HepG2 (cell line): Measurements from ENCODE around the gene TIPIN. TPM values are rescaled to one million over a fixed set of nuclear protein-coding genes. Genes with fewer than 3 reads are reported as not detected.

Experiments used
- BHLHE40 ChIP-seq: IDR thresholded peaks from 2 replicates; pipeline ENCODE4 v1.6.1; 2011; ENCODE audit warnings: low read length, improper control_type of control experiment
- FOXK1 ChIP-seq: sonication (generic); formaldehyde crosslinking; IDR thresholded peaks from 2 replicates; pipeline ENCODE4 v1.4.0; 2020; ENCODE audit warnings: low read depth, missing genetic modification reagents, borderline replicate concordance
- HIC2 ChIP-seq: sonication (generic); formaldehyde crosslinking; IDR thresholded peaks from 2 replicates; pipeline ENCODE4 v1.9.0; 2022; ENCODE audit warnings: low read depth, missing genetic modification reagents
- NBN ChIP-seq: fragments of 450-650 bp; conservative IDR thresholded peaks from 2 replicates; pipeline ENCODE4 v1.6.1; 2017
- NFE2L2 ChIP-seq: fragments of 150-350 bp; IDR thresholded peaks from 2 replicates; pipeline ENCODE4 v1.6.1; 2014; ENCODE audit warnings: low read length
- RAD51 ChIP-seq: fragments of 450-650 bp; IDR thresholded peaks from 2 replicates; pipeline ENCODE4 v1.6.1; 2016; ENCODE audit warnings: borderline replicate concordance
- SMC3 ChIP-seq: IDR thresholded peaks from 2 replicates; pipeline ENCODE4 v1.6.1; 2011; ENCODE audit warnings: low read length, improper control_type of control experiment
- SNAPC4 ChIP-seq: sonication (generic); formaldehyde crosslinking; IDR thresholded peaks from 2 replicates; pipeline ENCODE4 v1.4.0; 2020; ENCODE audit warnings: mild to moderate bottlenecking, missing genetic modification reagents
- UBTF ChIP-seq: sonication (generic); formaldehyde crosslinking; IDR thresholded peaks from 2 replicates; pipeline ENCODE4 v1.4.0; 2020; ENCODE audit warnings: mild to moderate bottlenecking, missing genetic modification reagents
- ZNF513 ChIP-seq: sonication (generic); formaldehyde crosslinking; conservative IDR thresholded peaks from 2 replicates; pipeline ENCODE4 v1.5.0; 2020; ENCODE audit warnings: missing genetic modification reagents
- polyA plus RNA-seq, 8 experiments: library from polyadenylated mRNA; depleted of rRNA in 3 of 8; stranded (reverse) in 7 of 8; unstranded in 1 of 8; fragments of >200 nt; fragmentation: Illumina TruSeq in 4 of 8; extraction: Trizol in 4 of 8; gene quantifications; 2 replicates each; pipeline versions ENCODE4 v1.2.1 to v1.2.3, GENCODE V29; 2011 to 2016; ENCODE audit warnings: low read depth in 4 of 8, missing spikeins in 1 of 8, mixed read lengths in 1 of 8; ENCODE audit not compliant: insufficient read depth in 1 of 8
- total RNA-seq, 5 experiments: library from RNA; depleted of rRNA; stranded (reverse); fragments of >200 nt; fragmentation: Illumina TruSeq; extraction: Trizol; gene quantifications; 2 replicates each; pipeline ENCODE4 v1.2.3, GENCODE V29; 2016; ENCODE audit warnings: low read depth in 1 of 5
- TF ChIP-seq, protein P1 (sequence below): sonication (generic); formaldehyde crosslinking; IDR thresholded peaks from 2 replicates; pipeline ENCODE4 v1.4.0; 2020; ENCODE audit warnings: missing genetic modification reagents
- TF ChIP-seq, protein P2 (sequence below): sonication (generic); formaldehyde crosslinking; IDR thresholded peaks from 2 replicates; pipeline ENCODE4 v1.4.0; 2020; ENCODE audit warnings: missing genetic modification reagents

Gene TIPIN
- total and polyA plus RNA-seq, 2 of the 13 experiments (the other 11 are each of a cell fraction or from before 2014, with no cell fraction given), result 2.7 to 28.6 TPM

- peak; percentile 78 for TF ChIP-seq UBTF (CRISPR knock-in tag)
- peak; percentile 17; the same call in 1 of the 2 replicates for TF ChIP-seq BHLHE40
- TF ChIP-seq FOXK1 (CRISPR knock-in tag), result peak; percentile 94; the same call in 1 of the 2 replicates
- TF ChIP-seq, protein P1, sequence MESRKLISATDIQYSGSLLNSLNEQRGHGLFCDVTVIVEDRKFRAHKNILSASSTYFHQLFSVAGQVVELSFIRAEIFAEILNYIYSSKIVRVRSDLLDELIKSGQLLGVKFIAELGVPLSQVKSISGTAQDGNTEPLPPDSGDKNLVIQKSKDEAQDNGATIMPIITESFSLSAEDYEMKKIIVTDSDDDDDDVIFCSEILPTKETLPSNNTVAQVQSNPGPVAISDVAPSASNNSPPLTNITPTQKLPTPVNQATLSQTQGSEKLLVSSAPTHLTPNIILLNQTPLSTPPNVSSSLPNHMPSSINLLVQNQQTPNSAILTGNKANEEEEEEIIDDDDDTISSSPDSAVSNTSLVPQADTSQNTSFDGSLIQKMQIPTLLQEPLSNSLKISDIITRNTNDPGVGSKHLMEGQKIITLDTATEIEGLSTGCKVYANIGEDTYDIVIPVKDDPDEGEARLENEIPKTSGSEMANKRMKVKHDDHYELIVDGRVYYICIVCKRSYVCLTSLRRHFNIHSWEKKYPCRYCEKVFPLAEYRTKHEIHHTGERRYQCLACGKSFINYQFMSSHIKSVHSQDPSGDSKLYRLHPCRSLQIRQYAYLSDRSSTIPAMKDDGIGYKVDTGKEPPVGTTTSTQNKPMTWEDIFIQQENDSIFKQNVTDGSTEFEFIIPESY (CRISPR knock-in tag), result peak; percentile 68; the same call in 1 of the 2 replicates
- TF ChIP-seq NBN, result no peak
- TF ChIP-seq SMC3, result no peak
- TF ChIP-seq RAD51, result no peak
- no peak for TF ChIP-seq ZNF513
- TF ChIP-seq HIC2 (CRISPR knock-in tag), result peak; percentile 23; the same call in 1 of the 2 replicates
- TF ChIP-seq, protein P2, sequence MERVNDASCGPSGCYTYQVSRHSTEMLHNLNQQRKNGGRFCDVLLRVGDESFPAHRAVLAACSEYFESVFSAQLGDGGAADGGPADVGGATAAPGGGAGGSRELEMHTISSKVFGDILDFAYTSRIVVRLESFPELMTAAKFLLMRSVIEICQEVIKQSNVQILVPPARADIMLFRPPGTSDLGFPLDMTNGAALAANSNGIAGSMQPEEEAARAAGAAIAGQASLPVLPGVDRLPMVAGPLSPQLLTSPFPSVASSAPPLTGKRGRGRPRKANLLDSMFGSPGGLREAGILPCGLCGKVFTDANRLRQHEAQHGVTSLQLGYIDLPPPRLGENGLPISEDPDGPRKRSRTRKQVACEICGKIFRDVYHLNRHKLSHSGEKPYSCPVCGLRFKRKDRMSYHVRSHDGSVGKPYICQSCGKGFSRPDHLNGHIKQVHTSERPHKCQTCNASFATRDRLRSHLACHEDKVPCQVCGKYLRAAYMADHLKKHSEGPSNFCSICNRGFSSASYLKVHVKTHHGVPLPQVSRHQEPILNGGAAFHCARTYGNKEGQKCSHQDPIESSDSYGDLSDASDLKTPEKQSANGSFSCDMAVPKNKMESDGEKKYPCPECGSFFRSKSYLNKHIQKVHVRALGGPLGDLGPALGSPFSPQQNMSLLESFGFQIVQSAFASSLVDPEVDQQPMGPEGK (CRISPR knock-in tag), result peak; percentile 71
- TF ChIP-seq SNAPC4, result no peak
- no peak for TF ChIP-seq NFE2L2
Observed at GRCh38 chr15:66386204-66387123, 30.0 kb upstream of the TIPIN start, which contains the start of gene MAP2K1 (continued).
